Suppressor macrophage treated with lipopolysaccharide for 1 hour (primary cell): ENCODE data around the gene KCNE2.
"Not testable (repeated sequence)": the region's sequence is repeated elsewhere in the genome, so short reads cannot be mapped to it uniquely, and the experiment has no call there.

Experiments
- DNase-seq, 3 donors: peaks; one replicate each; pipeline ENCODE4 v3.0.0-alpha.2; 2020 to 2022

Gene KCNE2

GRCh38 chr21:34354836-34355235, 9.0 kb upstream of the KCNE2 start:
- DNase-seq, result no peak

- no peak for DNase-seq
Observed at GRCh38 chr21:34355570-34355969, 8.2 kb upstream of the KCNE2 start.

- no peak for DNase-seq
Observed at GRCh38 chr21:34357889-34358288, 5.9 kb upstream of the KCNE2 start.

GRCh38 chr21:34358866-34359265, 4.9 kb upstream of the KCNE2 start:
- DNase-seq, result no peak

- DNase-seq, result no peak
Observed at GRCh38 chr21:34360488-34361241, 3.1 kb upstream of the KCNE2 start.

- DNase-seq, result no peak
Observed at GRCh38 chr21:34362136-34362444, 1.7 kb upstream of the KCNE2 start.

GRCh38 chr21:34362670-34363069, 1.1 kb upstream of the KCNE2 start:
- no peak for DNase-seq

GRCh38 chr21:34364921-34365320, 1.1 kb downstream of the KCNE2 start:
- DNase-seq, result no peak

GRCh38 chr21:34365809-34366208, 2.0 kb downstream of the KCNE2 start:
- no peak for DNase-seq

GRCh38 chr21:34367320-34367935, 3.6 kb downstream of the KCNE2 start:
- peak; percentile 76 to 78 (median 77) for DNase-seq

- no peak for DNase-seq
Observed at GRCh38 chr21:34369741-34370140, 5.9 kb downstream of the KCNE2 start.

GRCh38 chr21:34372321-34372720, 8.5 kb downstream of the KCNE2 start:
- DNase-seq, result no peak

- not testable (repeated sequence) for DNase-seq
Observed at GRCh38 chr21:34374462-34374861, 10.7 kb downstream of the KCNE2 start.

- DNase-seq, result not testable (repeated sequence)
Observed at GRCh38 chr21:34374940-34375618, 11.3 kb downstream of the KCNE2 start, which contains the start of gene SMIM11. Gene SMIM11, plus strand, starts transcription at chr21:34375507. Its CDS starts 3,998 bp downstream, at chr21:34379505.

GRCh38 chr21:34375619-34375972, 11.8 kb downstream of the KCNE2 start:
- DNase-seq, result not testable (repeated sequence)

- DNase-seq, result not testable (repeated sequence)
Observed at GRCh38 chr21:34383138-34383537, 19.3 kb downstream of the KCNE2 start.

GRCh38 chr21:34383724-34384415, 20.1 kb downstream of the KCNE2 start:
- DNase-seq, result not testable (repeated sequence)

GRCh38 chr21:34400522-34400921, 36.7 kb downstream of the KCNE2 start:
- DNase-seq, result not testable (repeated sequence)

GRCh38 chr21:34404742-34405141, 40.9 kb downstream of the KCNE2 start:
- DNase-seq, result not testable (repeated sequence)

- not testable (repeated sequence) for DNase-seq
Observed at GRCh38 chr21:34405686-34406085, 41.9 kb downstream of the KCNE2 start.

GRCh38 chr21:34406102-34406501, 42.3 kb downstream of the KCNE2 start:
- not testable (repeated sequence) for DNase-seq

- not testable (repeated sequence) for DNase-seq
Observed at GRCh38 chr21:34406676-34407075, 42.9 kb downstream of the KCNE2 start.

- not testable (repeated sequence) for DNase-seq
Observed at GRCh38 chr21:34407294-34407693, 43.5 kb downstream of the KCNE2 start.
